Osteoblast (primary cell): Measurements from ENCODE around the gene MID1. TPM values are rescaled to one million over a fixed set of nuclear protein-coding genes. Genes with fewer than 3 reads are reported as not detected.

ENCODE experiments used
- DNase-seq: peaks from one replicate; pipeline ENCODE4 v3.0.0; 2011; ENCODE audit warnings: low spot score, mixed read lengths; ENCODE audit not compliant: insufficient read length; ENCODE audit errors: missing footprints
- H2AFZ ChIP-seq: 2 replicates; pipeline ENCODE4 v1.6.0; 2011; ENCODE audit warnings: mild to moderate bottlenecking, low read length
- H3K27ac ChIP-seq: 2 replicates; pipeline ENCODE4 v1.5.1; 2011; ENCODE audit warnings: mild to moderate bottlenecking, low read depth, low read length, moderate library complexity
- H3K27me3 ChIP-seq: 2 replicates; pipeline ENCODE4 v1.6.0; 2012; ENCODE audit warnings: mild to moderate bottlenecking, control low read depth, inconsistent platforms, low read length, moderate library complexity; ENCODE audit not compliant: insufficient read depth
- H3K36me3 ChIP-seq: 2 replicates; pipeline ENCODE4 v1.5.1; 2011; ENCODE audit warnings: mild to moderate bottlenecking, low read length, control low read depth, moderate library complexity; ENCODE audit not compliant: insufficient read depth
- H3K4me1 ChIP-seq: 2 replicates; pipeline ENCODE4 v1.5.1; 2011; ENCODE audit warnings: mild to moderate bottlenecking, low read length, control low read depth, moderate library complexity; ENCODE audit not compliant: insufficient read depth
- H3K4me2 ChIP-seq: 2 replicates; pipeline ENCODE4 v1.6.0; 2011; ENCODE audit warnings: mild to moderate bottlenecking, low read length; ENCODE audit not compliant: insufficient read depth
- H3K4me3 ChIP-seq: fragments of 200-600 bp; sonication (generic); 3 replicates; pipeline ENCODE4 v1.5.1; 2012; ENCODE audit warnings: mild to moderate bottlenecking, low read length, inconsistent platforms; ENCODE audit not compliant: insufficient read depth
- H3K79me2 ChIP-seq: 2 replicates; pipeline ENCODE4 v1.6.0; 2012; ENCODE audit warnings: mild to moderate bottlenecking, low read length, control low read depth, inconsistent platforms; ENCODE audit not compliant: insufficient read depth
- H3K9me3 ChIP-seq: 2 replicates; pipeline ENCODE4 v1.5.1; 2011; ENCODE audit warnings: low read depth, low read length, control low read depth
- H4K20me1 ChIP-seq: 2 replicates; pipeline ENCODE4 v1.6.0; 2012; ENCODE audit warnings: mild to moderate bottlenecking, low read length, control low read depth; ENCODE audit not compliant: insufficient read depth
- total RNA-seq: library from RNA; depleted of rRNA; stranded (reverse); fragments of >200 nt; gene quantifications from 2 replicates; pipeline ENCODE4 v1.2.3, GENCODE V29; 2012
- TF ChIP-seq, protein P1 (sequence below): IDR thresholded peaks from 2 replicates; pipeline ENCODE4 v1.5.1; 2011; ENCODE audit warnings: mild to moderate bottlenecking, low read depth, low read length, moderate library complexity; ENCODE audit errors: extremely low read depth

The MID1 gene
- total RNA-seq, 1 donor: 26.8 TPM

DNA sequence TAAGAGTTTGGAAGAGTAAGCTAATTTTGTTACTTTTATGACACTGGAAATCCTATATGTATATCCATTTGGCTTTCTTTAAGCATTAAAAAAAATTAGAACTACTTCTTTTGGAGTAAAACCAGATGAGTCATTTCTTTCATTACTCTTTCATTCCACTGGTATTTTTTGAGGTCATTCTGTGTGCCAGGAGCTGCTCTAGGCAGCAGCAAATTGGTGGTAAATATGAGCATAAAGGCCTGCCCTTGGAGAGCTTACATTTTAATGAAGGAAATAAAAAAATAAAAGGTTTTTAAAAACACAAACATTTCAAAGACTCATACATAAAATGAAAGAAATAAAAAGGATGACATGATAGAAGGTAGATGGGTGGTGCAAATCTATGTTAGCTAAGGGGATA is 37.4 kb downstream of the MID1 start:
- no peak for DNase-seq
- Histone ChIP-seq H2AFZ (no peak overlapping the region), H3K79me2 (peaks cover 16% of the 10 kb centered on the region)

GRCh38 chrX:10582215-10582733 is 38.1 kb downstream of the MID1 start:
- Histone ChIP-seq H3K79me2 (peaks cover 19% of the 10 kb centered on the region), H3K27ac (peak overlapping the region; percentile 60)
- TF ChIP-seq, protein P1, sequence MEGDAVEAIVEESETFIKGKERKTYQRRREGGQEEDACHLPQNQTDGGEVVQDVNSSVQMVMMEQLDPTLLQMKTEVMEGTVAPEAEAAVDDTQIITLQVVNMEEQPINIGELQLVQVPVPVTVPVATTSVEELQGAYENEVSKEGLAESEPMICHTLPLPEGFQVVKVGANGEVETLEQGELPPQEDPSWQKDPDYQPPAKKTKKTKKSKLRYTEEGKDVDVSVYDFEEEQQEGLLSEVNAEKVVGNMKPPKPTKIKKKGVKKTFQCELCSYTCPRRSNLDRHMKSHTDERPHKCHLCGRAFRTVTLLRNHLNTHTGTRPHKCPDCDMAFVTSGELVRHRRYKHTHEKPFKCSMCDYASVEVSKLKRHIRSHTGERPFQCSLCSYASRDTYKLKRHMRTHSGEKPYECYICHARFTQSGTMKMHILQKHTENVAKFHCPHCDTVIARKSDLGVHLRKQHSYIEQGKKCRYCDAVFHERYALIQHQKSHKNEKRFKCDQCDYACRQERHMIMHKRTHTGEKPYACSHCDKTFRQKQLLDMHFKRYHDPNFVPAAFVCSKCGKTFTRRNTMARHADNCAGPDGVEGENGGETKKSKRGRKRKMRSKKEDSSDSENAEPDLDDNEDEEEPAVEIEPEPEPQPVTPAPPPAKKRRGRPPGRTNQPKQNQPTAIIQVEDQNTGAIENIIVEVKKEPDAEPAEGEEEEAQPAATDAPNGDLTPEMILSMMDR: no peak

More for the DNA sequence above, 37.4 kb downstream of the MID1 start:
- Histone ChIP-seq H3K4me2 (no peak overlapping the region), H3K4me3 (no peak overlapping the region), H3K36me3 (no peaks in the 10 kb centered on the region), H3K27me3 (no peaks in the 10 kb centered on the region), H3K9me3 (peaks cover 6% of the 10 kb centered on the region), H4K20me1 (no peaks in the 10 kb centered on the region), H3K4me1 (peaks cover 13% of the 10 kb centered on the region), H3K27ac (no peak overlapping the region)
- TF ChIP-seq, protein P1: no peak

GRCh38 chrX:10579112-10580011 is 41.0 kb downstream of the MID1 start:
- H3K9me3 ChIP-seq: peaks cover 6% of the 10 kb centered on the region
- H3K4me1 ChIP-seq: peaks cover 13% of the 10 kb centered on the region
- TF ChIP-seq, protein P1: no peak
- H4K20me1 ChIP-seq: no peaks in the 10 kb centered on the region
- no peak overlapping the region for H2AFZ ChIP-seq
- peaks cover 40% of the 10 kb centered on the region for H3K79me2 ChIP-seq
- H3K36me3 ChIP-seq: no peaks in the 10 kb centered on the region
- DNase-seq: no peak
- H3K27me3 ChIP-seq: no peaks in the 10 kb centered on the region
- H3K27ac ChIP-seq: peak overlapping the region; percentile 72
- H3K4me2 ChIP-seq: peak overlapping the region; percentile 46
- H3K4me3 ChIP-seq: peak overlapping the region; percentile 44

More at GRCh38 chrX:10582215-10582733, 38.1 kb downstream of the MID1 start:
- Histone ChIP-seq H3K36me3 (no peaks in the 10 kb centered on the region), H3K4me1 (peaks cover 13% of the 10 kb centered on the region), H4K20me1 (no peaks in the 10 kb centered on the region), H3K4me3 (no peak overlapping the region), H2AFZ (no peak overlapping the region), H3K4me2 (no peak overlapping the region), H3K9me3 (peaks cover 6% of the 10 kb centered on the region), H3K27me3 (no peaks in the 10 kb centered on the region)
- DNase-seq: no peak

DNA sequence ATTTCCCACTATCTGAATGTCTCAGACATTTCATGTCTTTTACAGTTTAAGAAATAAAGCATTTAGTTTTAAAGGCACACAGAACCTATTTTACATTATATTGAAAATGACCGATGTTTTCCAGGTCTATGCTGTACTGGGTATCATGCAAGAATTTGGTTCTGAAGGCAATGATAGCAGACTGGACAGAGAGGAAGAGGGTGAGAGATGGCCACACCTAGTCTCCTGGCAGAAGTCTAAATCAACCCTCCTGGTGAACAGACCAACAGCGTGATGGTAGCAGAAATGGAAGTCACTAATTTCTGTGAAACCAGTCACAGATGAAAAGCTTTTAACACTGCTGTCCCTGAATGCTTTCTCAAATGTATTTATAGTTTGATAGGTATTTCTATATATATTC is 41.9 kb downstream of the MID1 start:
- H3K79me2 ChIP-seq: peaks cover 45% of the 10 kb centered on the region
- no peak overlapping the region for H3K4me3 ChIP-seq
- H4K20me1 ChIP-seq: no peaks in the 10 kb centered on the region
- H3K9me3 ChIP-seq: peaks cover 3% of the 10 kb centered on the region
- H3K27me3 ChIP-seq: no peaks in the 10 kb centered on the region
- H2AFZ ChIP-seq: no peak overlapping the region
- H3K4me2 ChIP-seq: no peak overlapping the region
- H3K4me1 ChIP-seq: peaks cover 13% of the 10 kb centered on the region
- TF ChIP-seq, protein P1: no peak
- no peak for DNase-seq
- peak overlapping the region; percentile 72 for H3K27ac ChIP-seq
- H3K36me3 ChIP-seq: no peaks in the 10 kb centered on the region
